ENCODE data around the gene TPGS1. TPM values are rescaled to one million over a fixed set of nuclear protein-coding genes. Genes with fewer than 3 reads are reported as not detected.

Gene TPGS1
- total and polyA plus RNA-seq, 2 donors, result 14.3 to 20.4 TPM

DNA sequence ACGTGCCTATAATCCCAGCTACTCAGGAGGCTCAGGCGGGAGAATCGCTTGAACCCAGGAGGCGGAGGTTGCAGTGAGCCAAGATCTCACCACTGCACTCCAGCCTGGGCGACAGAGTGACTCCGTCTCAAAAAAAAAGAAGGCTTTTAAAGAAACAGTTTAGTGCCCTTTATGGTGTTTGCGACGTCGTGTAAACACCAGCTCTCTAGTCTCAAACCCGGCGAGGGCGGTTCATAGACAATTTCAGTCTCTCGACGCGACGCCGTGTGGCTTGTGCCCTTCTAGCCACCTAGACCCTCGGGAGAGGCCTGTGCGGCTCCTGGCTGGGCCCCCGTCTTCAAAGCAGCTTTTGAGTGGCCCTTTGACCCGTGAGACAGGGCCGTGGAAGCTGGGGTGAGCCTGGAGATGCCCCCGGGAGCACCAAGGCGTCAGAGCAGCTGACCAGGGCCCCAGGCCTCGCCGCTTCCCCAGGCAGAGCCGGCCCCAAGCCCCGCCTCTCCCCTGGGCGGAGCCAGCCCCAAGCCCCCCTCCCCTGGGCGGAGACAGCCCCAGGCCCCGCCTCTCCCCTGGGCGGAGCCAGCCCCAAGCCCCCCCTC is 16.1 kb upstream of the TPGS1 start:
- Histone ChIP-seq H3K36me3 (ENCODE audit: control insufficient read depth in 2 of 2, insufficient read depth in 2 of 2, low read length in 1 of 2) (no peaks in the 10 kb centered on the region), H3K4me3 (ENCODE audit: low read length in 2 of 2) (no peak overlapping the region), H3K27ac (ENCODE audit: low read depth in 1 of 2, low read length in 1 of 2) (no peak overlapping the region), H3K4me1 (ENCODE audit: control insufficient read depth in 2 of 2, insufficient read depth in 2 of 2, low read length in 2 of 2) (peaks cover 4 to 6% of the 10 kb centered on the region in 2 donors), H3K9me3 (ENCODE audit: control insufficient read depth in 2 of 2, insufficient read depth in 1 of 2, low read length in 1 of 2) (peaks cover 1 to 21% of the 10 kb centered on the region in 2 donors), H3K27me3 (ENCODE audit: control insufficient read depth in 2 of 2, insufficient read depth in 1 of 2, low read length in 1 of 2) (peaks cover 18 to 48% of the 10 kb centered on the region in 2 donors)
- DNase-seq (ENCODE audit: low read depth in 6 of 9, low spot score in 9 of 9), result no peak
- 91% methylated on average over 32 of the region's 32 CpGs for WGBS

- Histone ChIP-seq H3K27ac (ENCODE audit: low read depth in 1 of 2, low read length in 1 of 2) (no peak overlapping the region), H3K4me1 (ENCODE audit: control insufficient read depth in 2 of 2, insufficient read depth in 2 of 2, low read length in 2 of 2) (peaks cover 4 to 6% of the 10 kb centered on the region in 2 donors), H3K9me3 (ENCODE audit: control insufficient read depth in 2 of 2, insufficient read depth in 1 of 2, low read length in 1 of 2) (peaks cover 1 to 23% of the 10 kb centered on the region in 2 donors), H3K27me3 (ENCODE audit: control insufficient read depth in 2 of 2, insufficient read depth in 1 of 2, low read length in 1 of 2) (peaks cover 21 to 49% of the 10 kb centered on the region in 2 donors), H3K4me3 (ENCODE audit: low read length in 2 of 2) (no peak overlapping the region), H3K36me3 (ENCODE audit: control insufficient read depth in 2 of 2, insufficient read depth in 2 of 2, low read length in 1 of 2) (no peaks in the 10 kb centered on the region)
- WGBS, result 78% methylated on average over 18 of the region's 19 CpGs
- DNase-seq (ENCODE audit: low read depth in 6 of 9, low spot score in 9 of 9), result no peak
These were observed 15.2 kb upstream of the TPGS1 start for GRCh38 chr19:492091-492531.

GRCh38 chr19:493391-494170 is 13.7 kb upstream of the TPGS1 start:
- Histone ChIP-seq H3K27ac (ENCODE audit: low read depth in 1 of 2, low read length in 1 of 2) (no peak overlapping the region), H3K4me3 (ENCODE audit: low read length in 2 of 2) (no peak overlapping the region), H3K4me1 (ENCODE audit: control insufficient read depth in 2 of 2, insufficient read depth in 2 of 2, low read length in 2 of 2) (peaks cover 4% of the 10 kb centered on the region in 2 donors), H3K9me3 (ENCODE audit: control insufficient read depth in 2 of 2, insufficient read depth in 1 of 2, low read length in 1 of 2) (peaks cover 1 to 23% of the 10 kb centered on the region in 2 donors), H3K36me3 (ENCODE audit: control insufficient read depth in 2 of 2, insufficient read depth in 2 of 2, low read length in 1 of 2) (no peaks in the 10 kb centered on the region), H3K27me3 (ENCODE audit: control insufficient read depth in 2 of 2, insufficient read depth in 1 of 2, low read length in 1 of 2) (peaks cover 35 to 59% of the 10 kb centered on the region in 2 donors)
- DNase-seq (ENCODE audit: low read depth in 6 of 9, low spot score in 9 of 9), result no peak
- 60% methylated on average over 23 of the region's 23 CpGs for whole genome bisulfite sequencing

DNA sequence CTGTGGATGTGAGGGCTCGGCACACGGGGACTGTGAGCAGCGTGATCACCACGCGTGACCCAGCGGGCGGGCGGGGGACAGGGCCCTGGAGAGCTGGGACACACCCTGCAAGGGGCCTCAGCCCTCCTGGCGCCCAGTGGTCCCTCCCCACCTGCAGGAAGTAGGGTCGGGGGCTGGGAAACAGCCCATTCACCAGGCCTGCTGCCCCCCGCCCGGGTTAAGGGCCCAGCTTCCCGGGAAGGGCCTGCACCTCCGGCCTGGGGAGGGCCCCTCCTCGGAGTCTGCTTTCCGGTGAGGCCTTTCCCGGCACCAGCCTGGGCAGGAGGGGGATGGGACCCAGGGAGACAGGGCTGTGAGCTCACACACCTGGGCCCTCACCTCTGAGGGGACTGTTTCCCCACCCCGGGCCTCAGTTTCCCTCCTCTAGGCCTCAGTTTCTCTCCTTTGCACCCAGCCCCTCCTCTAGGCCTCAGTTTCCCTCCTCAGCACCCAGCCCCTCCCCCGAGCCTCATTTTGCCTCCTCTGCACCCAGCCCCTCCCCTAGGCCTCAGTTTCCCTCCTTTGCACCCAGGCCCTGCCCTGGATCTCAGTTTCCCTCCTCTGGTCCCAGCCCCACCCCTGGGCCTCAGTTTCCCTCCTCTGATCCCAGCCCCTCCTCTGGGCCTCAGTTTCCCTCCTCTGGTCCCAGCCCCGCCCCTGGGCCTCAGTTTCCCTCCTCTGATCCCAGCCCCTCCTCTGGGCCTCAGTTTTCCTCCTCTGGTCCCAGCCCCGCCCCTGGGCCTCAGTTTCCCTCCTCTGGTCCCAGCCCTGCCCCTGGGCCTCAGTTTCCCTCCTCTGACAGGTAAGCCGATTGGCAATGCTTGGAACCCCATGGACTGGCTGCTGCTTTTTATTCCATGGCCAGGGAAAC is 12.9 kb upstream of the TPGS1 start:
- H3K4me1 ChIP-seq (ENCODE audit: control insufficient read depth in 2 of 2, insufficient read depth in 2 of 2, low read length in 2 of 2), result peaks cover 3% of the 10 kb centered on the region in 2 donors
- no peak overlapping the region for H3K27ac ChIP-seq (ENCODE audit: low read depth in 1 of 2, low read length in 1 of 2)
- DNase-seq (ENCODE audit: low read depth in 6 of 9, low spot score in 9 of 9), result no peak
- no peak overlapping the region for H3K4me3 ChIP-seq (ENCODE audit: low read length in 2 of 2)
- peaks cover 1 to 23% of the 10 kb centered on the region in 2 donors for H3K9me3 ChIP-seq (ENCODE audit: control insufficient read depth in 2 of 2, insufficient read depth in 1 of 2, low read length in 1 of 2)
- WGBS, result 42% methylated on average over 22 of the region's 22 CpGs
- no peaks in the 10 kb centered on the region for H3K36me3 ChIP-seq (ENCODE audit: control insufficient read depth in 2 of 2, insufficient read depth in 2 of 2, low read length in 1 of 2)
- H3K27me3 ChIP-seq (ENCODE audit: control insufficient read depth in 2 of 2, insufficient read depth in 1 of 2, low read length in 1 of 2), result peaks cover 43 to 67% of the 10 kb centered on the region in 2 donors

GRCh38 chr19:495081-495401 is 12.3 kb upstream of the TPGS1 start:
- Histone ChIP-seq H3K4me3 (ENCODE audit: low read length in 2 of 2) (no peak overlapping the region), H3K27me3 (ENCODE audit: control insufficient read depth in 2 of 2, insufficient read depth in 1 of 2, low read length in 1 of 2) (peaks cover 48 to 69% of the 10 kb centered on the region in 2 donors), H3K27ac (ENCODE audit: low read depth in 1 of 2, low read length in 1 of 2) (no peak overlapping the region), H3K36me3 (ENCODE audit: control insufficient read depth in 2 of 2, insufficient read depth in 2 of 2, low read length in 1 of 2) (no peaks in the 10 kb centered on the region), H3K4me1 (ENCODE audit: control insufficient read depth in 2 of 2, insufficient read depth in 2 of 2, low read length in 2 of 2) (no peaks in the 10 kb centered on the region), H3K9me3 (ENCODE audit: control insufficient read depth in 2 of 2, insufficient read depth in 1 of 2, low read length in 1 of 2) (peaks cover 1 to 23% of the 10 kb centered on the region in 2 donors)
- 73% methylated on average over 10 of the region's 10 CpGs for WGBS
- no peak for DNase-seq (ENCODE audit: low read depth in 6 of 9, low spot score in 9 of 9)

- H3K4me1 ChIP-seq (ENCODE audit: control insufficient read depth in 2 of 2, insufficient read depth in 2 of 2, low read length in 2 of 2), result no peaks in the 10 kb centered on the region
- H3K27me3 ChIP-seq (ENCODE audit: control insufficient read depth in 2 of 2, insufficient read depth in 1 of 2, low read length in 1 of 2), result peaks cover 48 to 71% of the 10 kb centered on the region in 2 donors
- WGBS, result 32% methylated on average over 32 of the region's 32 CpGs
- no peaks in the 10 kb centered on the region for H3K36me3 ChIP-seq (ENCODE audit: control insufficient read depth in 2 of 2, insufficient read depth in 2 of 2, low read length in 1 of 2)
- H3K9me3 ChIP-seq (ENCODE audit: control insufficient read depth in 2 of 2, insufficient read depth in 1 of 2, low read length in 1 of 2), result peaks cover 1 to 21% of the 10 kb centered on the region in 2 donors
- H3K27ac ChIP-seq (ENCODE audit: low read depth in 1 of 2, low read length in 1 of 2), result no peak overlapping the region
- H3K4me3 ChIP-seq (ENCODE audit: low read length in 2 of 2), result no peak overlapping the region
- no peak for DNase-seq (ENCODE audit: low read depth in 6 of 9, low spot score in 9 of 9)
These were observed 11.7 kb upstream of the TPGS1 start for GRCh38 chr19:495402-496111.

DNA sequence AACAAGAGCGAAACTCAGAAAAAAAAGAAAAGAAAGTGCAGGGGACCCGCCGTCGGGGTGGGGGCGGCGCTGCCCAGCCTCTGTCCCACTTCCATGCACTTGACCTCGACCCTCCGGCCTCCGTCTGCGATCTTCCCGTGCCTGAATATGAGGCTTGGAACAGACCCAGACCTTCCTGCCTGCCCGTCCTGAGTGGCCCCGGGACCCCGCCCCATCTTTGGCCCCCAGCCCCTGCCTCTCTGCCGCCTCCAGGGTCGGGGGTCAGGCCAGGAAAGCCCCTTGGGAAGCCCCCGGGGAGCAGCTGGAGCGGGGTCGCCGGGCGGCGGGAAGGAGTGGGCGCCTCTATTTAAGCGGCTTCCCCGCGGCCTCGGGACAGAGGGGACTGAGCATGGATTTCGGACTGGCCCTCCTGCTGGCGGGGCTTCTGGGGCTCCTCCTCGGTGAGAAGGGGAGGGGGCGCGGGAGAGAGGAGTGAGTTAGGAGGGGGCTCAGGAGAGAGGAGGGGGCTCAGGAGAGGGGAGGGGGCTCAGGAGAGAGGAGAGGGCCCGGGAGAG is 11.1 kb upstream of the TPGS1 start, which contains the start of gene MADCAM1:
Gene MADCAM1 (plus strand): TSS at position 375 of the 554 bp plus-strand sequence. CDS start 14 bp downstream, at position 389.
- Histone ChIP-seq H3K27ac (ENCODE audit: low read depth in 1 of 2, low read length in 1 of 2) (no peak within 1 kb of the TSS), H3K36me3 (ENCODE audit: control insufficient read depth in 2 of 2, insufficient read depth in 2 of 2, low read length in 1 of 2) (no peaks in the 10 kb centered on the region), H3K27me3 (ENCODE audit: control insufficient read depth in 2 of 2, insufficient read depth in 1 of 2, low read length in 1 of 2) (peaks cover 48 to 77% of the 10 kb centered on the region in 2 donors), H3K9me3 (ENCODE audit: control insufficient read depth in 2 of 2, insufficient read depth in 1 of 2, low read length in 1 of 2) (peaks cover 1 to 20% of the 10 kb centered on the region in 2 donors), H3K4me1 (ENCODE audit: control insufficient read depth in 2 of 2, insufficient read depth in 2 of 2, low read length in 2 of 2) (no peaks in the 10 kb centered on the region), H3K4me3 (ENCODE audit: low read length in 2 of 2) (no peak within 1 kb of the TSS)
- no peak for DNase-seq (ENCODE audit: low read depth in 6 of 9, low spot score in 9 of 9)
- 19% methylated on average over 33 of the region's 33 CpGs for WGBS

GRCh38 chr19:496986-497385 is 10.3 kb upstream of the TPGS1 start:
- WGBS, result 14% methylated on average over 18 of the region's 18 CpGs
- peaks cover 48 to 84% of the 10 kb centered on the region in 2 donors for H3K27me3 ChIP-seq (ENCODE audit: control insufficient read depth in 2 of 2, insufficient read depth in 1 of 2, low read length in 1 of 2)

More at GRCh38 chr19:496986-497385, 10.3 kb upstream of the TPGS1 start:
- H3K4me3 ChIP-seq (ENCODE audit: low read length in 2 of 2), result no peak overlapping the region
- no peaks in the 10 kb centered on the region for H3K36me3 ChIP-seq (ENCODE audit: control insufficient read depth in 2 of 2, insufficient read depth in 2 of 2, low read length in 1 of 2)
- peaks cover 1 to 20% of the 10 kb centered on the region in 2 donors for H3K9me3 ChIP-seq (ENCODE audit: control insufficient read depth in 2 of 2, insufficient read depth in 1 of 2, low read length in 1 of 2)
- no peak overlapping the region for H3K27ac ChIP-seq (ENCODE audit: low read depth in 1 of 2, low read length in 1 of 2)
- H3K4me1 ChIP-seq (ENCODE audit: control insufficient read depth in 2 of 2, insufficient read depth in 2 of 2, low read length in 2 of 2), result no peaks in the 10 kb centered on the region
- DNase-seq (ENCODE audit: low read depth in 6 of 9, low spot score in 9 of 9), result no peak

Data from thymus (tissue), 11 donors.